Ramos (cell line): Measurements from ENCODE around the gene C10orf67.

Source experiments
- in situ Hi-C: fragments of 300-500 bp; cut with MboI; formaldehyde crosslinking; loops from one replicate; pipeline ENCODE4 v1.14.3; 2022; ENCODE audit warnings: low sequenced_read_pairs; ENCODE audit not compliant: unreplicated experiment

Gene C10orf67

GRCh38 chr10:23186697-23187096, 157.9 kb downstream of the C10orf67 start:
- in situ Hi-C loops, result no loop called here

DNA sequence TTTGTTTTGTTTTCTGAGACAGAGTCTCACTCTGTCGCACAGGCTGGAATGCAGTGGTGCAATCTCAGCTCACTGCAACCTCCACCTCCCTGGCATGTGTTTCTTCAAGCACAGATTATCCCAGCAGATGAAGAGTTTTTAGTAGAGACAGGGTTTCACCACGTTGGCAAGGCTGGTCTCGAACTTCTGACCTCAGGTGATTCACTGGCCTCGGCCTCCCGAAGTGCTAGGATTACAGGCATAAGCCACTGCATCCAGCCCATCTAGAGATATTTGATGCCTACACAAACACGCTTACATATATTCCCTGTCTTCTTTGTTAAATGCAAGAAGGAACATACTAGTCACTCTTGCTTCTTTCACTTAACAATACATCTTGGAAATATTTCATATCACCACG, 158.4 kb downstream of the C10orf67 start:
- in situ Hi-C loops, result no loop called here

DNA sequence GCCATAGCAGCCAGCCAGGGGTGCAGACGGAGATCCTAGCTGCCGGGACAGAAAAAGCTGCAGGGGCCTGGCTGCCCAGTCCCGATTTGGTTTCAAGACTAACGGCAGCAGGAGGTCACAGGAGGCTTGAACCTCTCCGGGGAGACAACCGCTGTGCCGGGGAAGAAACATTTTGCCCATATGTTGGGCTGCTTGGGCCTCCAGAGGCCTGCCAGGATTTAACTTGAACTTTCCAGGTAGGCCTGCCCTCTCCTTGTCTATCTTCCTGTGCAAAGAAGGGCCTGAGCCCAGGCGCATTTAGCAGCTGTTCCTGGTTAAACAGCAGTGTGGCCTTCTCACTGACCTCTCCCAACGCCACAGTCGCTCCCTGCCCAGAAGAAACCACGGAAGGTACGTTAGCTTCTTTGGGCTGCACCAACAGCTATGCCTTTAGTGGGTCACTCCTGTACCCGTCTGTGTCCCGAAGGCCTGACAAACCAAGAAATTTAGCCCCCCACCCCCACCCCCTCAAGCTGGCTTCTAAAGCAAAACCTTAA, 169.6 kb downstream of the C10orf67 start:
- in situ Hi-C loops, result no loop called here

DNA sequence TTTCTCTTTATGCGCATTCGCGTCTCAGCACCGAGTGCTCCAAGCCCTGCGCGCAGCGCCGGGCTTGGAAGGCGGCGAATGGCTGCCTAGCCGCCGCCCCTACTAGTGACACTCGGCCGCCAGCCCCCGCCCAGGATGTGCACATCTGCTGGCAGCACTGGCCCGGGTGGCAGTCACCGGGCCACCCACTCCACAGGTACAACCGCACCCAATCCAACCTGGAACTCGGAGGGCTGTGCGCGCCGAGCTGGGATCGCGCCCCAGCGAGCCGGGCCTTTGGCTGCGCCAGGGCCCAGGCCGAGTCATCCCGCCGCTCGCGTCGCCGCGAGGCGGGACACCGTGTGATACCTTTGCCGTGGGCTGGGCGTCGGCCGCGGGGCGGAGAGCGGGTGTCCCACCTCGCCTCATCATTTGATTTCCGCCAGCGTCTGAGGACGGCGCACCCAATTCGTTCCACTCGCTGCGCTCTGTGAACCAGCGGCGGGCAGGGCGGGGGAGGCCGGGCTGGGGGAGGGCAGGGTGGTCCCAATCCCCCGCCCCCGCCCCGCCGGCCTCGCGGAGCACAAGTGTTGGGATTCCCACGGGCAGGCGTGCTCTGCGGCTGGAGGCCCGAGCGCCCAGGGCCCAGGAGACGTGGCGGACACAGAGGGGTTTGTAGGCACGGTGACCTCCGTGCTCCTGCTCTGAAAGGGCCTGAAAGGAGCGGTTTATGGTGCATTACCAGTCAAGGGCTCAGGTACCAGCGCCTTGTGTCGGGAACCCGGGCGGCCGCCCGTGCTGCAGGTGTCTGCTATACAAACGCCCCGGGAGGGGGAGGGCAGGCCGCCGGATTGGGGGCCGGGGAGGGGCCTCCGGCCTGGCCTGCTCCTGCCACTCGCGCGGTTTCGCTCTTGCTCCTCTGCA, 170.3 kb downstream of the C10orf67 start:
- in situ Hi-C loops, result no loop called here

- in situ Hi-C loops, result no loop called here
These were observed 171.2 kb downstream of the C10orf67 start for GRCh38 chr10:23173214-23174073.

- in situ Hi-C loops, result no loop called here
These were observed 172.0 kb downstream of the C10orf67 start for GRCh38 chr10:23172429-23173213.

GRCh38 chr10:23171232-23171876, 173.2 kb downstream of the C10orf67 start:
- in situ Hi-C loops, result no loop called here

- in situ Hi-C loops, result no loop called here
These were observed 186.2 kb downstream of the C10orf67 start for GRCh38 chr10:23158370-23158769.

DNA sequence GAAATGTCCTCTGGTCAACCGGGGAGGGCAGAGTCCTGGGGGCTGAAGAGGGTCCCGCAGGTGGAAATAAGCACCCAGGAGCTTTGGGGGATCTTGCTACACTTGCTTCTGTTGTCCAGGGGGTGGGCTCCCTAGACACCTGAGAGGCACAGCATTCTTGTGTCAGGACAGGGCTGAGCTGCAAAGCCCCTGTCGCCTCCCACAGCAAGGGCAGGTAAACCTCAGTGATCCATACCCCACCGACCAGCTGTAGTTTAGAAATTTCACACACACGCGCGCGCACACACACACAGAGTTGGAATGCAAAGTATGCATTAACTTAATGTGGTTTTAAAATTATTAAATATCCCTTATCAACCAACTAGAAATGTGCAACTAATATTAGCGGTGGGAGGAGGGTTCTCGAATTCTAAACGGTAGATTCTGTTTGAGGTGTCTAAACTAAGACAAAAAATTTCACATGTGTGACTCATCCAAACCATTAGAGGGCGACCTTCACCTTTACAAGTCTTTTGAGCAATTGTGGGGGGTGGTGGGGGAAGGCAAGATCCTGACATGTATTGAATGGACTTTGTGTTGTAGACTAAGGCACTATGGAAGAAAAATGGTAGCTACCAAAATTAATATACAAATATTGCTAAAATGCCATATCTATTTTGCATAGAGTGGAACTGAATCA, 186.8 kb downstream of the C10orf67 start:
- in situ Hi-C loops, result no loop called here

- in situ Hi-C loops, result no loop called here
These were observed 187.3 kb downstream of the C10orf67 start for GRCh38 chr10:23157239-23157681.

DNA sequence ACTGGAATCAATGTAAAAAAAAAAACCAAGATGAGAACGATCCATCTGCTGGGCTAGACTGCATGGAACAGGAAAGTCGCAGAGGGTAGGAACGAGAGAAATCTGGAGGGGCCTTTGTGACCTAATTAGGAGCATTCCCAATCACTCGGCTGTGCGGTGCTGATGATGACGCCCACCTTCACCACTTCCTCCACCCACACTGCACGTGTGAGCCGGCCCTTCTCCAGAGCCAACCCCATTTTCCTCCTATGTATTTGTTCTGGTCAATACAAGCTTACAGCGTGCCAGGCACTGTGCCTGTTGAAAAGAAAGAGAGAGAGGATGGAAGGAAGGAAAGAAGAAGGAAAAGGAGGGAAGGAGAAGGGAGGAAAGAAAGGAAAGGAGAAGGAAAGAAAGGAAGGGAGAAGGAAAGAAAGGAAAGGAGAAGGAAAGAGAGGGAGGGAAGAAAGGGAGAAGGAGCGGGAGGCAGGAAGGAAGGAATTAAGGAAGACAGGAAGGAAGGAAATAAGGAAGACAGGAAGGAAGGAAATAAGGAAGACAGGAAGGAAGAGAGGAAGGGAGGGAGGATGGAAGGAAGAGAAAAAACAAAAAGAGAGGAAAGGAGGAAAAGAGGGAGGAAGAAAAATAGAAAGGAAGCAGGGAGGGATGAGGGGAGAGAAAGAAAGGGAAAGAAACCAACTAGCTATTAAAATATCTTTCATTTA, 188.0 kb downstream of the C10orf67 start:
- in situ Hi-C loops, result no loop called here

- in situ Hi-C loops, result no loop called here
These were observed 189.4 kb downstream of the C10orf67 start for GRCh38 chr10:23155169-23155568.
